HepG2 (cell line): Measurements from ENCODE around the gene UPK1B. TPM values are rescaled to one million over a fixed set of nuclear protein-coding genes. Genes with fewer than 3 reads are reported as not detected.

Source experiments
- ATAC-seq: fragments of 200-7000 bp; cut with Tn5 transposase; 3 replicates; pipeline ENCODE4 v1.9.1; 2020; ENCODE audit warnings: mild to moderate bottlenecking, moderate library complexity
- BruUV-seq: library from RNA; stranded (reverse); fragments of 400-500 nt; replicated peaks from 2 replicates; lab custom pipeline; 2021; lab: Mats Ljungman, UMichigan
- CTCF ChIA-PET: fragments of 300-600 bp; formaldehyde crosslinking; extraction: SDS; loops from one replicate; lab custom pipeline; 2021; ENCODE audit warnings: low total read pairs, inconsistent platforms, low intra/inter-chr PET ratio; lab: Yijun Ruan, JAX
- POLR2A ChIA-PET: fragments of 350-600 bp; sonication (Branson Sonifier 250); formaldehyde crosslinking; loops from one replicate; lab custom pipeline; 2020; ENCODE audit warnings: antibody characterized with exemption, inconsistent platforms; lab: Yijun Ruan, JAX
- DNase-seq: peaks from one replicate; pipeline ENCODE4 v3.0.0-alpha.2; 2015; ENCODE audit warnings: low spot score
- FAIRE-seq: peaks from 3 replicates; lab custom pipeline; 2011; peaks lifted over from hg19 to GRCh38; lab: Jason Lieb, UNC
- H2AFZ ChIP-seq: one replicate; pipeline ENCODE4 v1.6.1; 2011; ENCODE audit warnings: low read length, inconsistent platforms
- H3K27ac ChIP-seq: fragments of 300-600 bp; 3 replicates; pipeline ENCODE4 v1.8.0; 2011; ENCODE audit warnings: mixed run types, mild to moderate bottlenecking, mixed read lengths, low read length, inconsistent platforms; ENCODE audit not compliant: insufficient read depth; ENCODE audit errors: extremely low read length
- H3K27me3 ChIP-seq, 2 experiments: fragments of 200-600 bp in 1 of 2; 2 replicates in 1 of 2; 3 replicates in 1 of 2; pipeline versions ENCODE4 v1.6.0 to v1.8.0; 2011; ENCODE audit warnings: low read length in 2 of 2, mild to moderate bottlenecking in 2 of 2, moderate library complexity in 2 of 2, inconsistent platforms in 1 of 2; ENCODE audit not compliant: insufficient read depth in 2 of 2, control insufficient read depth in 1 of 2
- H3K36me3 ChIP-seq, 2 experiments: fragments of 200-600 bp in 1 of 2; replicated peaks in 1 of 2; 2 replicates in 1 of 2; 3 replicates in 1 of 2; pipeline versions ENCODE4 v1.5.1 to v1.8.0; 2011; ENCODE audit warnings: low read length in 2 of 2, inconsistent platforms in 1 of 2; ENCODE audit not compliant: insufficient read depth in 2 of 2, control insufficient read depth in 1 of 2
- H3K4me1 ChIP-seq: 2 replicates; pipeline ENCODE4 v1.5.1; 2012; ENCODE audit warnings: low read length, inconsistent platforms; ENCODE audit not compliant: insufficient read depth
- H3K4me2 ChIP-seq: 2 replicates; pipeline ENCODE4 v1.6.0; 2011; ENCODE audit warnings: low read depth, low read length, inconsistent platforms
- H3K4me3 ChIP-seq, 3 experiments: fragments of 200-600 bp in 1 of 3; sonication (generic), shearing (Covaris generic) in 1 of 3; replicated peaks in 1 of 3; 2 replicates each; pipeline ENCODE4 v1.5.1; 2011 to 2016; ENCODE audit warnings: low read length in 3 of 3, inconsistent platforms in 2 of 3, low read depth in 2 of 3, mild to moderate bottlenecking in 2 of 3, control low read depth in 1 of 3, mixed read lengths in 1 of 3; ENCODE audit not compliant: insufficient read depth in 1 of 3
- H3K79me2 ChIP-seq: one replicate; pipeline ENCODE4 v1.6.1; 2011; ENCODE audit warnings: low read length, inconsistent platforms; ENCODE audit not compliant: insufficient read depth
- H3K9ac ChIP-seq: 2 replicates; pipeline ENCODE4 v1.6.0; 2011; ENCODE audit warnings: mild to moderate bottlenecking, low read depth, low read length, inconsistent platforms; ENCODE audit not compliant: insufficient read depth
- H3K9me3 ChIP-seq: 2 replicates; pipeline ENCODE4 v1.5.1; 2012; ENCODE audit warnings: mild to moderate bottlenecking, low read length
- H4K20me1 ChIP-seq: 2 replicates; pipeline ENCODE4 v1.6.0; 2011; ENCODE audit warnings: inconsistent platforms, mild to moderate bottlenecking, low read length, moderate library complexity; ENCODE audit not compliant: insufficient read depth
- ARID2 ChIP-seq: sonication (generic); formaldehyde crosslinking; IDR thresholded peaks from 2 replicates; pipeline ENCODE4 v1.8.1; 2022; ENCODE audit warnings: mild to moderate bottlenecking, missing genetic modification reagents, borderline replicate concordance
- MEIS1 ChIP-seq: sonication (generic); formaldehyde crosslinking; IDR thresholded peaks from 2 replicates; pipeline ENCODE4 v1.9.0; 2021; ENCODE audit warnings: mild to moderate bottlenecking, missing genetic modification reagents, moderate library complexity, borderline replicate concordance
- PAXIP1 ChIP-seq: sonication (generic); formaldehyde crosslinking; conservative IDR thresholded peaks from 2 replicates; pipeline ENCODE4 v1.4.0; 2020; ENCODE audit warnings: mild to moderate bottlenecking, missing genetic modification reagents, moderate library complexity
- RERE ChIP-seq: IDR thresholded peaks from 2 replicates; pipeline ENCODE4 v1.6.1; 2016; ENCODE audit warnings: low read depth, missing genetic modification reagents, missing compliant biosample characterization
- SMYD3 ChIP-seq: sonication (generic); formaldehyde crosslinking; IDR thresholded peaks from 2 replicates; pipeline ENCODE4 v1.8.1; 2023; ENCODE audit warnings: mild to moderate bottlenecking, missing genetic modification reagents
- SOX13 ChIP-seq, 3 experiments: fragments of 450-650 bp in 1 of 3; sonication (generic) in 1 of 3; formaldehyde crosslinking in 1 of 3; IDR thresholded peaks in 2 of 3; conservative IDR thresholded peaks in 1 of 3; 2 replicates each; pipeline versions ENCODE4 v1.5.0 to v1.6.1; 2016 to 2020; ENCODE audit warnings: antibody characterized with exemption in 1 of 3, mild to moderate bottlenecking in 1 of 3, missing compliant biosample characterization in 1 of 3, missing genetic modification reagents in 1 of 3, moderate library complexity in 1 of 3
- SP5 ChIP-seq: IDR thresholded peaks from 2 replicates; pipeline ENCODE4 v1.6.1; 2016; ENCODE audit warnings: low read depth, borderline replicate concordance
- WGBS: methylation state at CpG from one replicate; pipeline ENCODE4 v1.1.6; 2017; ENCODE audit warnings: low lambda C conversion rate; 5-methylcytosine and 5-hydroxymethylcytosine counted together
- in situ Hi-C: cut with HindIII; loops from 2 replicates; pipeline ENCODE4 v1.10.0; 2017; ENCODE audit warnings: low pct_unique_long_range_greater_than_20kb; ENCODE audit not compliant: extremely low pct_ligation_motif_present
- intact Hi-C: fragments of 100-400 bp; cut with micrococcal nuclease; formaldehyde crosslinking; loops from one replicate; pipeline ENCODE4 v1.10.0; 2022; ENCODE audit not compliant: unreplicated experiment
- polyA plus RNA-seq, 8 experiments: library from polyadenylated mRNA; depleted of rRNA in 3 of 8; stranded (reverse) in 7 of 8; unstranded in 1 of 8; fragments of >200 nt; fragmentation: Illumina TruSeq in 4 of 8; extraction: Trizol in 4 of 8; gene quantifications; 2 replicates each; pipeline versions ENCODE4 v1.2.1 to v1.2.3, GENCODE V29; 2011 to 2016; ENCODE audit warnings: low read depth in 4 of 8, missing spikeins in 1 of 8, mixed read lengths in 1 of 8; ENCODE audit not compliant: insufficient read depth in 1 of 8
- total RNA-seq, 5 experiments: library from RNA; depleted of rRNA; stranded (reverse); fragments of >200 nt; fragmentation: Illumina TruSeq; extraction: Trizol; gene quantifications; 2 replicates each; pipeline ENCODE4 v1.2.3, GENCODE V29; 2016; ENCODE audit warnings: low read depth in 1 of 5

Gene UPK1B
- total and polyA plus RNA-seq, 2 of the 13 experiments (the other 11 are each of a cell fraction or from before 2014, with no cell fraction given): not detected

- ATAC-seq: no peak
- TF ChIP-seq MEIS1 (CRISPR knock-in tag): no peak
- TF ChIP-seq SOX13 (IDR thresholded peaks at IDR 0.05): no peak
- TF ChIP-seq SOX13 (CRISPR knock-in tag; conservative IDR thresholded peaks at IDR 0.05 in 1 of 2, IDR thresholded peaks at IDR 0.05 in 1 of 2): no peak
- no peak for TF ChIP-seq SP5 (CRISPR knock-in tag)
- TF ChIP-seq ARID2 (CRISPR knock-in tag): no peak
- no peak for TF ChIP-seq SMYD3 (CRISPR knock-in tag)
- no peak for TF ChIP-seq RERE (CRISPR knock-in tag)
- no peak for TF ChIP-seq PAXIP1
These were observed 47.7 kb downstream of the UPK1B start for GRCh38 chr3:119220970-119221667.

More at GRCh38 chr3:119220970-119221667, 47.7 kb downstream of the UPK1B start:
- intact Hi-C loops (no loop called here), in situ Hi-C loops (no loop called here)
- ChIA-PET POLR2A (no interaction called here), CTCF (no interaction called here)
- no TSS peak for BruUV-seq
- 66% methylated on average over 3 of the region's 3 CpGs for WGBS
- Histone ChIP-seq H4K20me1 (no peaks in the 10 kb centered on the region), H3K9me3 (no peaks in the 10 kb centered on the region), H3K4me2 (no peak overlapping the region), H3K27me3 (no peaks in the 10 kb centered on the region), H3K79me2 (no peaks in the 10 kb centered on the region), H3K27ac (no peak overlapping the region), H3K4me1 (no peaks in the 10 kb centered on the region), H3K9ac (no peak overlapping the region), H2AFZ (no peak overlapping the region), H3K36me3 (peaks cover 19 to 79% of the 10 kb centered on the region in 2 experiments), H3K4me3 (no peak overlapping the region)
- FAIRE-seq (no peak), DNase-seq (no peak)
